ENCODE data around the gene NRAP.

The NRAP gene

GRCh38 chr10:113630929-113631533 lies 32.8 kb downstream of the NRAP start:
- DNase-seq = no peak

- no peak for DNase-seq
These were observed 35.2 kb downstream of the NRAP start for GRCh38 chr10:113628607-113629153.

- no peak for DNase-seq
These were observed 36.0 kb downstream of the NRAP start for GRCh38 chr10:113627836-113628235.

GRCh38 chr10:113626809-113627355 lies 37.0 kb downstream of the NRAP start:
- no peak for DNase-seq

- no peak for DNase-seq
These were observed 38.2 kb downstream of the NRAP start for GRCh38 chr10:113625461-113626186.

GRCh38 chr10:113622831-113623230 lies 41.0 kb downstream of the NRAP start:
- DNase-seq = no peak

GRCh38 chr10:113621799-113622198 lies 42.0 kb downstream of the NRAP start:
- DNase-seq = no peak

- DNase-seq = no peak
These were observed 42.9 kb downstream of the NRAP start for GRCh38 chr10:113620936-113621335.

- no peak for DNase-seq
These were observed 43.3 kb downstream of the NRAP start for GRCh38 chr10:113620511-113620910.

GRCh38 chr10:113619401-113619800 lies 44.4 kb downstream of the NRAP start:
- DNase-seq = no peak

GRCh38 chr10:113618338-113618737 lies 45.5 kb downstream of the NRAP start:
- DNase-seq = no peak

GRCh38 chr10:113617086-113617485 lies 46.8 kb downstream of the NRAP start:
- no peak for DNase-seq

- no peak for DNase-seq
These were observed 47.4 kb downstream of the NRAP start for GRCh38 chr10:113616244-113617074.

GRCh38 chr10:113613977-113614690 lies 49.7 kb downstream of the NRAP start:
- DNase-seq = no peak

- DNase-seq = no peak
These were observed 50.4 kb downstream of the NRAP start for GRCh38 chr10:113613427-113613826.

- no peak for DNase-seq
These were observed 51.7 kb downstream of the NRAP start for GRCh38 chr10:113612154-113612553.

GRCh38 chr10:113610631-113611601 lies 52.9 kb downstream of the NRAP start:
- DNase-seq = no peak

GRCh38 chr10:113609704-113610108 lies 54.1 kb downstream of the NRAP start:
- DNase-seq = no peak

- no peak for DNase-seq
These were observed 58.4 kb downstream of the NRAP start for GRCh38 chr10:113605268-113605978.

GRCh38 chr10:113604572-113604971 lies 59.3 kb downstream of the NRAP start:
- no peak for DNase-seq

Measured in NCI-H446 (cell line).